ACHN (cell line): ENCODE results near the gene PKD1L1.
"Not testable (repeated sequence)": the region's sequence is repeated elsewhere in the genome, so short reads cannot be mapped to it uniquely, and the experiment has no call there.

Experiments
- DNase-seq: peaks from one replicate; pipeline ENCODE4 v3.0.0-alpha.2; 2015
- in situ Hi-C: cut with HindIII; loops from 2 replicates; pipeline ENCODE4 v1.10.0; 2017; ENCODE audit warnings: low sequenced_read_pairs, low pct_ligation_motif_present, low pct_unique_long_range_greater_than_20kb

Gene PKD1L1, protein sequence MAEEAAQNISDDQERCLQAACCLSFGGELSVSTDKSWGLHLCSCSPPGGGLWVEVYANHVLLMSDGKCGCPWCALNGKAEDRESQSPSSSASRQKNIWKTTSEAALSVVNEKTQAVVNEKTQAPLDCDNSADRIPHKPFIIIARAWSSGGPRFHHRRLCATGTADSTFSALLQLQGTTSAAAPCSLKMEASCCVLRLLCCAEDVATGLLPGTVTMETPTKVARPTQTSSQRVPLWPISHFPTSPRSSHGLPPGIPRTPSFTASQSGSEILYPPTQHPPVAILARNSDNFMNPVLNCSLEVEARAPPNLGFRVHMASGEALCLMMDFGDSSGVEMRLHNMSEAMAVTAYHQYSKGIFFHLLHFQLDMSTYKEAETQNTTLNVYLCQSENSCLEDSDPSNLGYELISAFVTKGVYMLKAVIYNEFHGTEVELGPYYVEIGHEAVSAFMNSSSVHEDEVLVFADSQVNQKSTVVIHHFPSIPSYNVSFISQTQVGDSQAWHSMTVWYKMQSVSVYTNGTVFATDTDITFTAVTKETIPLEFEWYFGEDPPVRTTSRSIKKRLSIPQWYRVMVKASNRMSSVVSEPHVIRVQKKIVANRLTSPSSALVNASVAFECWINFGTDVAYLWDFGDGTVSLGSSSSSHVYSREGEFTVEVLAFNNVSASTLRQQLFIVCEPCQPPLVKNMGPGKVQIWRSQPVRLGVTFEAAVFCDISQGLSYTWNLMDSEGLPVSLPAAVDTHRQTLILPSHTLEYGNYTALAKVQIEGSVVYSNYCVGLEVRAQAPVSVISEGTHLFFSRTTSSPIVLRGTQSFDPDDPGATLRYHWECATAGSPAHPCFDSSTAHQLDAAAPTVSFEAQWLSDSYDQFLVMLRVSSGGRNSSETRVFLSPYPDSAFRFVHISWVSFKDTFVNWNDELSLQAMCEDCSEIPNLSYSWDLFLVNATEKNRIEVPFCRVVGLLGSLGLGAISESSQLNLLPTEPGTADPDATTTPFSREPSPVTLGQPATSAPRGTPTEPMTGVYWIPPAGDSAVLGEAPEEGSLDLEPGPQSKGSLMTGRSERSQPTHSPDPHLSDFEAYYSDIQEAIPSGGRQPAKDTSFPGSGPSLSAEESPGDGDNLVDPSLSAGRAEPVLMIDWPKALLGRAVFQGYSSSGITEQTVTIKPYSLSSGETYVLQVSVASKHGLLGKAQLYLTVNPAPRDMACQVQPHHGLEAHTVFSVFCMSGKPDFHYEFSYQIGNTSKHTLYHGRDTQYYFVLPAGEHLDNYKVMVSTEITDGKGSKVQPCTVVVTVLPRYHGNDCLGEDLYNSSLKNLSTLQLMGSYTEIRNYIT (N-terminal part only)

DNA sequence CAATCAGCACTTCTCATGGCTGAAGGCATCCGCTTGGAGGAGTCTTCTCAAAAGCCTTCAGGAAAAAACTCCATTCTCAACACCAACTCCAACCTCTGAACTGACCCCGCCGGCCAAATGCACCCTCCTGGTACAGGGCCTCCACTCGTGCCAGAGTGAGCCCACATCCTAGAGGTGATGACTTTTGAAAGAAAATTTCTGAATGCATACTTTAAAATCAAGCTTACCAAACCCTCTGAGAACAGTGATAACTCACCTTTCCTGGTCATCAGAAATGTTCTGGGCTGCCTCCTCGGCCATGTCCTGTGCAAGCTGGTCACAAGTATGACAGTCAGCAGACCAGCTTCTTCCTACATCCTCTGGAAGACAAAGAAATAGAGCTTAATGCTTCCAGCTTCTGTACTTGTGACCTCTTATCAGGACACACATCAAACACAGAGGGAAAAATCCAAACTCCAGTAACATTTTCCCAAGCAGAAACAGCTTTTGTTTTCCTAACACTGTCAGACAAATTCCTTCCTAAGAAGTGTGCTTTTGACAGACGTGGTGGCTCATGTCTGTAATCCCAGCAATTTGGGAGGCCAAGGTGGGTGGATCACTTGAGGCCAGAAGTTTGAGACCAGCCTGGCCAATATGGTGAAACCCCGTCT lies at the start of gene PKD1L1:
TSS of gene PKD1L1 (minus strand) at position 326 of the 650 bp plus-strand sequence. CDS start at position 300, 26 bp downstream.
- in situ Hi-C loops: no loop called here
- no peak for DNase-seq

DNA sequence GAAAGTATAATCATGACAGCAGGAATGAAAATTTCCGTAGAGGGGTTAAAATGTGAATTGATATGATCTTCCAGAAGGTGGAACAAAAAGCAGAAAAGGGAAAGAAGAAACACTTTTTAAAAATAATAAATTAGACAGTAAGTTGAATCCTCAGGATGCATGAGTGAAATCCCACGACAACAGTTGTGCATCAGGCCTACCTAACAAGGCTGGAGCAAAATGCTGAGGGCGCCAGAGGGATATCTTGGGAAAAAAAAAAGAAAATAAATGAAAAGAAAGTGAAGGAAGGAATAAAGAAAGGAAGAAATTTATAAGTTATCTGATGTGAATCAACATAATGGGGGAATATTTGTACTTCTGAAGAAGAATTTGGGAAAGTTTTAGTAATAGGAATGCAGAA lies 44.2 kb upstream of the PKD1L1 start:
- DNase-seq: peak; percentile 53
- in situ Hi-C loops: loop anchor here (25.0 kb wide), 1 partner anchor 95 kb away; the partner anchor contains the start of gene UPP1

DNA sequence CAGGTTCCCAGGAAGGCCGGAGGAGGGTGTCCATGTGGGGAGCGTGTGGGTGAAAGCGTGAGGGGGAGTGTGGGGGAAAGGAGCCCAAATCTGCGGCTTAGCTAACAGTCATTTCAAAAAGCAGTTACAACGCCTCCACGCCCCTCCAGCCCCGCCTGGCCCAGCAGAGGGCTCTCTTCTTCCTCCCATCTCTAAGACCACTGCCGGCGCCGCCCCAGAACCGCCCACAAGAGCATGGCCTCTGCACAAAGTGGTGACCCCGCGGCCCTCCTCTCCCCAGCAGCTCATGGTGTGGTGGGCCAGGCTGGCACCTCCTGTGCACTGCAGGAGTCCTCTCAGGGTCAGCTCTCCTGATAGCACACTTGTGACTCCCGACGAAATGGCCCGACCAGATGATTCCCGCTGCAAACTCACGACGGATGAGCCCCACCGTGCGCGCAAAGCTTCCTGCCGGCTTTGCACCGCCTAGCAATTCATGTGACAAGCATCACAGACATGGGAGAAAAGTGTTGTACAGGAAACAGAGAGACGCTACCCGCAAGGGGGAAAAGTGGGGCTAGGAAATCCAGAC lies 43.6 kb upstream of the PKD1L1 start:
- in situ Hi-C loops: loop anchor here (25.0 kb wide), 1 partner anchor 95 kb away; the partner anchor contains the start of gene UPP1

DNA sequence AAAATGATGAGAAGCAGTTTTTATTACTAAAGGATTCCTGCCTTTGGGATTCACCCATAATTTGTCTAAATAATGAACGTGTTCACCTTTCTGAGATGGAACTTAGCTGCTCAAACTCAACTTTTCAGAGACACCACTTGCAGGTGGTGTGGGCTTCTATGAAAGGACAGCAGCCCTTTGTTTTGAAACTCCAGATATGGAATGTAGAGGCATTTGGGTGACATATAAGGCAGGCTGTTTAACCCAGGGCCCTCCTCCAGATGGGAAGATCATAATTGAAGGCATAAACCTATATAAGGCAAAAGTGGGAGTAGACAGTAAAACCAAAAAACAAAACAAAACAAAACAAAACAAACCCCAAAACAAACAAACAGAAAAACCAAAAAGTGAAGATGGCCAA lies 43.0 kb upstream of the PKD1L1 start:
- in situ Hi-C loops: loop anchor here (25.0 kb wide), 1 partner anchor 96 kb away; the partner anchor contains the start of gene UPP1

More for the DNA sequence above, 43.6 kb upstream of the PKD1L1 start:
- peak; percentile 93 for DNase-seq

DNA sequence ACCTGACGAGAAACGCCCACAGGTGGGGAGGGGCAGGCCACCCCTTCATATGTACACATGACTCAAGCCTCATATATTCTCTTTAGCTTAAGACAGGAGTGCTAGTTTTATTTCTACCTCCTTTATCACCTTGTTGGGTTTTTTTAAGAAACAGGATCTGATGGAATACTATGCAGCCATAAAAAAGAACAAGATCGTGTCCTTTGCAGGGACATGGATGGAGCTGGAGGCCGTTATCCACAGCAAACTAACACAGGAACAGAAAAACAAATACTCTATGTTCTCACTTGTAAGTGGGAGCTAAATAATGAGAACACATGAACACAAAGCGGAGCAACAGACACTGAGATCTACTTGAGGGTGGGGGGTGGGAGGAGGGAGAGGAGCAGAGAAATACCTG lies 42.3 kb upstream of the PKD1L1 start:
- DNase-seq: no peak
- in situ Hi-C loops: loop anchor here (25.0 kb wide), 1 partner anchor 97 kb away; the partner anchor contains the start of gene UPP1

More for the DNA sequence above, 43.0 kb upstream of the PKD1L1 start:
- peak; percentile 11 for DNase-seq

DNA sequence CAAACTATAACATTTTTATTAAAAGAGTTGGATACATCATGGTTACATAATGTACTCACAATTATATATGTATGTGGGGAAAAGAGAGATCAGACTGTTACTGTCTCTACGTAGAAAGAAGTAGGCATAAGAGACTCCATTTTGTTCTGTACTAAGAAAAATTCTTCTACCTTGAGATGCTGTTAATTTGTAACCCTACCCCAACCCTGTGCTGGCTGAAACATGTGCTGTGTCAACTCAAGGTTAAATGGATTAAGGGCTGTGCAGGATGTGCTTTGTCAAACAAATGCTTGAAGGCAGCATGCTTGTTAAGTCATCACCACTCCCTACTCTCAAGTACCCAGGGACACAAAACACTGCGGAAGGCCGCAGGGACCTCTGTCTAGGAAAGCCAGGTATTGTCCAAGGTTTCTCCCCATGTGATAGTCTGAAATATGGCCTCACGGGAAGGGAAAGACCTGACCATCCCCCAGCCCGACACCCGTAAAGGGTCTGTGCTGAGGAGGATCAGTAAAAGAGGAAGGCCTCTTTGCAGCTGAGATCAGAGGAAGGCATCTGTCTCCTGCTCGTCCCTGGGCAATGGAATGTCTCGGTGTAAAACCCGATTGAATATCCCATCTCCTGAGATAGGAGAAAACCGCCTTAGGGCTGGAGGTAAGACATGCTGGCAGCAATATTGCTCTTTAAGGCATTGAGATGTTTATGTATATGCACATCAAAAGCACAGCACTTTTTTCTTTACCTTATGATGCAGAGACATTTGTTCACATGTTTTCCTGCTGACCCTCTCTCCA lies 41.5 kb upstream of the PKD1L1 start:
- peak; percentile 53 for DNase-seq
- in situ Hi-C loops: loop anchor here (25.0 kb wide), 1 partner anchor 97 kb away; the partner anchor contains the start of gene UPP1

DNA sequence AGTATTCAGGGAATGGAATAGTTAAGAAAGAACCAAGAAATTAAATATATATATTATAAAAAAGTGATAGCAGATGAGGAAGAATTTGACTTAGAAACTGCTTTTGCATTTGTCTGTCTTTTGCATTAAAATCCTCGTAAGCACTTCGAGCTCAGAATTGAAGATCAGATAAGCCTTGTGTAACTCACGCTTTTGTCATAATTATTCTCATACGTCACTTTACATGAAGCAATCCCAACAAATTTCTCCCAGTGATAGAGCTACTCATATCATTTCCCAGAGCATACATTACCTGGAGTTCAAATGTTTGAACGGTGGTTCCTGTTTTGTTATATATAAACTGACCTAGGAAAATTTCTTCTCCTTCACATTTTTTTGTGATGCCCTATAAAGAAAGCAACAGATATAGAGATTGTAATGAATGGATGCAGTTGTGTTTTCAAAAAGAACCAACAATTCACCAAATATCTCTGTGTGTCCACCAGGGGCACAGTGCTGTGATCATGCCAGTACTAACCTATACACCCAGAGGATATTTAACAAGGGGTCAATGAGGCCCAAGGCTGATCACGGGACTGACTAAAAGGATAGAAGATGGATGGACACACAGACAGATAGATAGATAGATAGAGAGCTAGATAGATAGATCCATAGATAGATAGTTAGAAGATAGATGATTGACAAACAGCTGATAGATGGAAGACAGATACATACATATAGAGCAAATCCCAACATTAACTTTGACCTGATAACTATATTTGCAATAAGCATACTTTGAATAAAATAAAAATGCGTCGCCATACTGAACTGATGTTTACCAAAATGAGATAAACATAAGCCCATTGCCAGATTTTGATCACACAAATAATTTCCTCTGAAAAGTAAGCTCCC lies 40.5 kb upstream of the PKD1L1 start:
- peak; percentile 46 for DNase-seq
- in situ Hi-C loops: loop anchor here (25.0 kb wide), 1 partner anchor 99 kb away; the partner anchor contains the start of gene UPP1

DNA sequence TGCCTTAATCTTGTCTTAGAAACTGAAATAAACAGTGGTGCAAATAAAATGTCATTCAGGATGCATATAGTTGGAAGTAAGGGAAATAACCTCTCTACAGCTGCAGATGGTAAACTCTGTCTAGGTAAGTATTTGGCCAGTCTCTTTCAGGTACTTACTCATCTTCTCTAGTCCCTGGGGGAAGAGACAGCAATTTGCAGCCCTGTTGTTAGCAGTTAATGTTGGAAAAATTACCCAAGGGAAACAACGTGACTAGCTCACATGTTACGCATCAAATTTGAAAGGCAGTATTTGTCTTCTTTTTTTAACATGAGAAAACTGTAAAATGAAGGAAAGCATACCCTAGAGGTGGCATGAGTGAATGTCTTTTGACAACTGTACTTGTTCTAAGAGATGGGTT lies 34.3 kb upstream of the PKD1L1 start:
- no peak for DNase-seq
- in situ Hi-C loops: loop anchor here (25.0 kb wide), 1 partner anchor 105 kb away; the partner anchor contains the start of gene UPP1

DNA sequence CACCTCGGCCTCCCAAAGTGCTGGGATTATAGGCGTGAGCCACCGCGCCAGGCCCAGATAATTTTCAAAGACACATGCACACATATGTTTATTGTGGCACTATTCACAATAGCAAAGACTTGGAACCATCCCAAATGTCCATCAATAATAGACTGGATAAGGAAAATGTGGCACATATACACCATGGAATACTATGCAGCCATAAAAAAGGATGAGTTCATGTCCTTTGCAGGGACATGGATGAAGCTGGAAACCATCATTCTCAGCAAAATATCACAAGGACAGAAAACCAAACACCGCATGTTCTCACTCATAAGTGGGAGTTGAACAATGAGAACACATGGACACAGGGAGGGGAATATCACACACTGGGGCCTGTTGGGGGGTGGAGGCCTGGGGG lies 32.4 kb upstream of the PKD1L1 start:
- not testable (repeated sequence) for DNase-seq

DNA sequence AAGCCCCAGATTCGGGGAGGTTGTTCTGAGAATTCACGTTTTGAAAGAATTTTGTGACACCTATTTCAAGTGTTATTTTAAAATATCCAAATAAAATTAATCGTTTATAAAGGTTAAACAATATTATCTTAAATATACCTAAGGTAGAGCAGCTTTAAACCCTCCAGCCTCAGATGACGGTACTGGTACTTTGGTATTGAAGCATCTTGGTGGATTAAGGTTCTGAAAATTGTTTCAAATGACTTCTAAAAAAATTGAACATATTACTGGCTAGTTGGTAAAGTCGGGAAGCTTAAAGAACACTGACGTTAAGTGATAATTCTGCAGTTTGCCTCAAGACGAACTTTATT lies 31.5 kb upstream of the PKD1L1 start:
- DNase-seq: no peak
- in situ Hi-C loops: loop anchor here (25.0 kb wide), 1 partner anchor 107 kb away; the partner anchor contains the start of gene UPP1

More for the DNA sequence above, 32.4 kb upstream of the PKD1L1 start:
- in situ Hi-C loops: loop anchor here (25.0 kb wide), 1 partner anchor 107 kb away; the partner anchor contains the start of gene UPP1

DNA sequence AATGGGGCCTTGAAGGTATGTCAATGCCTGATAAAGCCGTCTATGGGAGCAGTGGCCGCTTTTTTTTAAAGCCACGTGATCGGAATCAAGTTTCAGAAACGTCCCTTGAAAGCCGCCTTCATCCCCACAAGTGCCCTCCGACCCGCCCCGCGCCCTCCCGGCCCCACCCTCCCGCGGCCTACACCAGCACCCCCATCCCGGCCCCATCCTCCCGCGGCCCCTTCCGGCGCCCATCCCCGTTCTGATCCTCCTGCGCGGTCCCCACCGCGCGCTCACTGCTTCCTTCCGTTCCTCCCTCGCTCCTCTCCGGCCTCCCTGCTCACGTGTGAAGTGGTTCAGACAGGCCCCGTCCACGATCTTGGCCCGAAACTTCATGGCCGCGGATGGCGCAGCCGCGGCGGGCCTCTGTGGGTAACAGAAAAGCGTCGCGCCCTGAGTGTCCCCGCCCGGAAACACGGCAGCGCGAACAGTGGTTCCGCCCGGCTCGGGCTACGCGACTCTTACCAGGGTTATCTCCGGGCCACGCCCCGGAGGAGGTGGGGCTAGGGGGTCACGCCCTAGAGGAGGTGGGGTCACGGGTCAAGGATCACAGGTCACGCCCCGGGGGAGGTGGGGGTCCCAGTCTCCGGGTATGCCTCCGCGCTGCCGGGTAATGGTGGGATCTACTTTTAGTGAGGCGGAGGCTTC lies 31.0 kb upstream of the PKD1L1 start, which contains the start of gene HUS1:
TSS of gene HUS1 (minus strand) at position 471 of the 687 bp plus-strand sequence. CDS start at position 375, 96 bp downstream.
- in situ Hi-C loops: loop anchor here (25.0 kb wide), 1 partner anchor 108 kb away; the partner anchor contains the start of gene UPP1
- peak; percentile 94 for DNase-seq

DNA sequence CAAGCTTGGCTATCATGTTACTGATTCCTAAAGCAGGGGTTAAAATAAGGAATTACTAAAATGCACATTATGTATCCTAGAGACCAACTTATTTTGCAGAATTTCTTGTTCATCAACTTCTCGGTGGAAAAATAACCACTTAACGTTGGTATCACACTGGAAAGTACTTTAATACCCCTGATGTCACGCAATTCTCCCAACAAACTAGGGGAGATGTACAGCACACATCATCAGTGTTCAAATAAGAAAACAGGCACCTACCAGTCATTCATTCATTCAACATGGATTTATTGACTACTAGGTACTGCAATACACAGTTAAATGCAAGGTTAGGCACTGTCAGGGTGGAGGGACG lies 30.5 kb upstream of the PKD1L1 start:
- no peak for DNase-seq
- in situ Hi-C loops: loop anchor here (25.0 kb wide), 1 partner anchor 109 kb away; the partner anchor contains the start of gene UPP1

DNA sequence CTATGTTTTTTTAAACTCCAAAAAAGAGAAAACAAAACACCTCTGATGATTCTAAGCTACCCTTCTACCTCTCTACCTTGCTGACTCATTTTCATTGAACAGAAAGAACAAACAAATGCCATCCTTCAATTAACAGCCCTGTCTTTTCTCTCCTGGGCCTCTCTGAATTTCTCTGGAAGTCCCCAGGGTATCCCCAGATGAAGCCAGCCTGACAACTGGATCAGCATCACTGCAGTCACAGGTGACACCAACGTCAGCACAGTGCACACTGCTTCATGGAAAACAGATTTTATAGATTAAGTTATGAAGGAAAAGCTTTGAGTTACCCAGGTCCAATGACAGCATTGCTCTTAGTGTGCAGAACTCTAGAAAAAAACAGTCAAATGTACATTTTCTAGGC lies 25.5 kb upstream of the PKD1L1 start:
- no peak for DNase-seq
- in situ Hi-C loops: no loop called here

DNA sequence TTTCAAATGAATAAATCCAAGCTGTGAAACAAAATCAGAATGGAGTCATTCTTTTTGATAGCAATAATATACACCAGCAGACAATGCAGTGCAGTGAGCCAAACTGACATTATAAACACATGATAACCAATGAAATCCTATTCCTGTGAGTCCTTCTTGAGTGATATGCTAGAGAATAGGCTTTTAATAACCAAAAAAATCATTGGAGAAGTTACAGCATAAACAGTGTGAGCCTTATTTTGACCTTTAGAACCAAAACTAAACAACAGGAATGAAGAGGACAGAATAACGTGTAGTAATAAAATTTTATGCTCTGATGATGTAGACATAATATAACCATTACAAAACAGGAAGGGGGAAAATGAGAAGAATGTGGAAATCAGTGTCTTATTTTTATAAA lies 22.5 kb upstream of the PKD1L1 start:
- in situ Hi-C loops: no loop called here
- DNase-seq: no peak
